ENCODE measurements around the gene KIFC3.
"Not testable (repeated sequence)": the region's sequence is repeated elsewhere in the genome, so short reads cannot be mapped to it uniquely, and the experiment has no call there.

The KIFC3 gene

DNA sequence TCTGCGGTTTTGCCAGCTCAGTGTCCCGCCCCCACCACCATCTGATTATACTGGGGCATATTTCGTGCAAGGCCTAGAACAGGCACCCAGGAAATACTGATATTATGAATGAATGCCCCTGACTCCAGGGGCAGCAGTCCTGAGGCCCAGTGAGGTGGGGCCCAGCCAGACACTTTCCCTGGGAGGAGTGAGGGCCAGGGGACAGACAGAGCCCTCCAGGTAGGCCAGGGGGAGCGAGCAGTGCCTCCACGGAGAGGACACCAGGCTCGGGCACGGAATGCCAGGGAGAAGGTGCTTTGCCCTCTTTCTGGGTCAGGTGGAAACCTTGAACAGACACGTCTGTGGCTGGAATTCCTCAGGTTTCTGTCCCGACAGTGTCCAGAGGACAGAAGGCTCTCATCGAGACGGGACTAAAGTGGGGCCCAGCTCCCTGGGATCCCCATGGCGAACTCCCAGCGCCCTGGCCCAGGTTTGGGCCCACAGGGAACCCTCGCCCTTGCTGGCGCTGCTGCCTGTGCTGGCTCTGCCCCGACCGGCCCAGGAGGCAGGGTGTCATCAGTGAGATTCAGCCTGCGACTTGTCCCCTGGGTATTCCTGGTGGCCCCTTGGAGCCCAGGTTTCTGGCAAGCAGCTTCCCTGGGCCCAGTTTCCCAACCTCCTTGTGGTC is 62.4 kb downstream of the KIFC3 start:
- DNase-seq (ENCODE audit: low spot score), result no peak

- no peak for DNase-seq (ENCODE audit: low spot score)
These were observed 63.4 kb downstream of the KIFC3 start for GRCh38 chr16:57738844-57739243.

DNA sequence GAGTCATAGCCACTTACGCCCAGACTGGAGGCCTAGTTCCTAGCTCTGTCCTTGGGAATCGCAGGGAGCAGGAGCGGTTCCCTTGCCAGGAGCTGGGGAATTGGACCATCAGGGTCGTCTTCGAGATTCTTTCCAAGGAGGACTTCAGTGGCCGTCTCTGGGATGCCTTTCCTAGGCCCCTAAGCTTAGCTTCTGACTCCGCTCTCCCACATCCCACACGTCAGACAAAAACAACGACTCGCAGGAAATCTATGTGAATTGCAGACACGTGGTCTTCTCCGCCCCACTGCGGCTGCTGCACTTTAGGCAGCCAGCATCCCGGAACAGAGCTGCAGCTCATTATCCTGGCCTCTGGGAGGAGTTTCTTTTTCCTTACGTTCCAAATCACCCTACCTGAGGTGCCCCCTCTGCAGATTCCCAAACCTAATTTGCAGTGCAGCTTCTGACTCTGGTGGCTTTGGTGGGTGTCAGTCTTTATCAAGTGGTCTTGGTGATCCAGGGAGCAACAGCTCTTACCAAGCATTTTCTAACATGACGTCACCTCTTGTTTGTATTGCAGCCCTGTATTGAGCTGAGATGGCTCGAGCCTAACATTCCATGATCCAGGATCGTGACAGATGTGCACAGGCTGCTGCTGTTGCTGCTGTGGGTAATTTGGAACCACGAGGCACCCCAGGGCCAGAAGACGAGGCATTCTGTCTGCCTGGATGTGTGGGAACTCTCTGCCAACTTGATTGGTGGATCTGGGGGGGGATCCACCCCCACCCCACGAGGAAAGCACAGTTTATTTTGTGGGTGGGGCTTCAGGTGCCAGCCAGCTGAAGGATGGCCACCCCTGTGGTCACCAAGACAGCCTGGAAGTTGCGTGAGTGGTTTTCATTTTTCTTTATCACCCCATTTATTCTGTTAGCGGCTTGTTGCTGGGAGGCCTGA is 65.6 kb downstream of the KIFC3 start:
- peak; percentile 81 for DNase-seq (ENCODE audit: low spot score)

GRCh38 chr16:57735755-57736418 is 66.4 kb downstream of the KIFC3 start, which contains the start of gene KATNB1:
KATNB1 (plus strand) TSS chr16:57735770; CDS start chr16:57737244, 1,474 bp downstream.
- DNase-seq (ENCODE audit: low spot score), result no peak

DNA sequence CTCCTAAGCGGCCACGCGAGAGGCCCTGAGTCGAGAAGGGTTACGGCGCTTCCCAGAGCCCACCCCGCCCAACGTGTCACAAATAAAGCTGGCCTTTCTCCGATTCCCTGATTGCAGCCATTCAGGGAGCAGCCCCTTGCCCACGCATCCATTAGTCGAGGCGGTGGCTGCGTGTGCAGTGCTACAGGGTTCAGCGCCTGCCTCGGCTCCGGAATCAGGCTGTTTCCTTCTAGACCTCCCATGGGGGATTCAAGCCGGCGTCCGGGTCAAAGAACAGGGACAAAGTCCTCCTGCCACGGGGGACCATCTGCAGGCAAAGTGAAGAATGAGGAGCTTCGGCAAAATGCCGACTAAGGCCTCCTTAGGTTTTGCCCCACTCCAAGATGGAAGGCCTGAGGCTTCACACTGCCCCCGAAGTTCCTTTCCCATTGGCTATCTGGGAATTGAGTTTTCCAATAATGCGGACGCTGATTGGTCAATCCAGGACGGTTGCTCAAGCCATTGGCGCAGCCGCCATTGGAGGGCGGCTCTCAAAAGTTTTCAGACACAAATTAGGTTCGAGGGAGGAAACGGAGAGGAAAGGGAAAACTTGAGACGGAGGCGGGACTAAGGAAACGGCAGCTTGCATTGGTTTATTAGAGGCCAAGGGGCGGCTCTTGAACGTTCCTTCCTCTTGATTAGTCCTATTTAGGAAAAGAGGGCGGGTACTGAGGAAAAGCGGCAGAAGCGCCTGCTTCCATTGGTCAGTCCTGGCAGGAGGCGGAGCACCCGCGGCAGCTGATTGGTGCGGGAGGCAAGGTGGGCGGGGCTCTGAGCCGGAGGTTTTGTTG is 67.2 kb downstream of the KIFC3 start:
- peak; percentile 100 for DNase-seq (ENCODE audit: low spot score)

- DNase-seq (ENCODE audit: low spot score), result no peak
These were observed 67.9 kb downstream of the KIFC3 start for GRCh38 chr16:57734308-57734924.

DNA sequence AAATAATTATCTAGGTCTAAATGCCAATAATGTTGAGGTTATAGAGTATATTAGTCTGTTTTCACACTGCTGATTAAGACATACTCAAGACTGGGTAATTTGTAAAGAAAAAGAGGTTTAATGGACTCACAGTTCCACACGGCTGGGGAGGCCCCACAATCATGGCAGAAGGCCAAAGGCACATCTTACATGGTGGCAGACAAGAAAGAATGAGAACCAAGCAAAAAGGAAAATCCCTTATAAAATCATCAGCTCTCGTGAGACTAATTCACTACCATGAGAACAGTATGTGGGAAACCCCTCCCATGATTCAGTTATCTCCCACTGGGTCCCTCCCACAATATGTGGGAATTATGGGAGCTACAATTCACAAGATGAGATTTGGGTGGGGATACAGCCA is 69.6 kb downstream of the KIFC3 start:
- no peak for DNase-seq (ENCODE audit: low spot score)

DNA sequence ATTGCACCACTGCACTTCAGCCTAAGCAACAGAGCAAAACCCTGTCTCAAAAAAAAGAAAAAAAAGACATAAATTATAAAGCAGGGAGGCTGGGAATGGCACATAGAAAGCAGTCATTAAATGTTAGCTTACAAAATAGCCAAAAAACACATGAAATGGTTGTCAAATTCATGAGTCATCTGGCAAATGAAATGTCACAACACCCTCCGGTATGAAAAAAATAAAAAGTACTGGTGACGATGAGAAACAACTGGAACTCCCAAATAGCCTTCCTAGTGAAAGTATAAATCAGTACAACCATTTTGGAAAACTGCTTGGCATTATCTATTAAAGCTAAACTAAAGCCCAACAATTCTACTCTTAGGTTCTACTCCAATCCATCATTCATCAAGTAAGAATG is 70.3 kb downstream of the KIFC3 start:
- peak; percentile 45 for DNase-seq (ENCODE audit: low spot score)

DNA sequence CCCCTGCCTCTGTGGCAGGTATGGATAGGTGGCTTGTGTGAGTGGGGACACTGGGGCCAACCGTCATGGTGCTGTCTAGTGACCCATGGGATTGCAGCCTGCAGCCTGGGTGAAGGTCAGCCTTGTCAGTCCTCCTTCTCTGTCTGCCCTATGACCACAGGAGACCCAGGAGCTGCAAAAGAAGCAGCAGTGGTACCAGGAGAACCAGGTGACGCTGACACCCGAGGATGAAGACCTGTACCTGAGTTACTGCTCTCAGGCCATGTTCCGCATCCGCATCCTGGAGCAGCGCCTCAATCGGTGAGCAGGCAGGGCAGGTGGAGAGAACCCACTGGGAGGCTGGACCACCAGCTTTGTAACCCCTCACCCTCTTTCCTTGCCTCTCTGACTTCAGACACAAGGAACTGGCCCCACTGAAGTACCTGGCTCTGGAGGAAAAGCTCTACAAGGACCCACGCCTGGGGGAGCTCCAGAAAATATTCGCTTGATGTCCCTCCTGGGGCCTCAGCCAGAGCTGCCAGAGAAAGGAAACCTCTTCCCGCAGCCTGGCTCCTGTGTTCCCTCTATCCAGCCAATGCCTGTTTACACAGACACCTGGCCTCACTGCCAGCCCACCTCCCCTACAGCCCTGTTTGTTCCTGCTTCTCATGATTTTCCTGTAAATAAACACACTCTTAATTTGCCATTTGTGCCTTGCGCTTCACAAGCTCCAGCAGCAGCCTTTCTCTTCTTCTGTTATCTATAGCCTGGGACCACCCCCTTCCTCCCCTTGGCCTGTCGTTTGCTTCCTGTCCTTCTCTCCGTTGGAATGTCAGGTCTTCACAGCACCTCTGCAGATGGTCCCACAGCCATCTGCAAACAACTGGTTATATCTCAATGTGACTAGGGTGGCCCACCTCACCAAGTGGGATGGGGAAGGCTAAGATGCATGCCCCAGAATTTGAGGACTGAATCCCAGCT is 71.2 kb downstream of the KIFC3 start:
- DNase-seq (ENCODE audit: low spot score), result no peak

- not testable (repeated sequence) for DNase-seq (ENCODE audit: low spot score)
These were observed 72.4 kb downstream of the KIFC3 start for GRCh38 chr16:57729852-57730251.

- DNase-seq (ENCODE audit: low spot score), result no peak
These were observed 73.2 kb downstream of the KIFC3 start for GRCh38 chr16:57729182-57729484.

DNA sequence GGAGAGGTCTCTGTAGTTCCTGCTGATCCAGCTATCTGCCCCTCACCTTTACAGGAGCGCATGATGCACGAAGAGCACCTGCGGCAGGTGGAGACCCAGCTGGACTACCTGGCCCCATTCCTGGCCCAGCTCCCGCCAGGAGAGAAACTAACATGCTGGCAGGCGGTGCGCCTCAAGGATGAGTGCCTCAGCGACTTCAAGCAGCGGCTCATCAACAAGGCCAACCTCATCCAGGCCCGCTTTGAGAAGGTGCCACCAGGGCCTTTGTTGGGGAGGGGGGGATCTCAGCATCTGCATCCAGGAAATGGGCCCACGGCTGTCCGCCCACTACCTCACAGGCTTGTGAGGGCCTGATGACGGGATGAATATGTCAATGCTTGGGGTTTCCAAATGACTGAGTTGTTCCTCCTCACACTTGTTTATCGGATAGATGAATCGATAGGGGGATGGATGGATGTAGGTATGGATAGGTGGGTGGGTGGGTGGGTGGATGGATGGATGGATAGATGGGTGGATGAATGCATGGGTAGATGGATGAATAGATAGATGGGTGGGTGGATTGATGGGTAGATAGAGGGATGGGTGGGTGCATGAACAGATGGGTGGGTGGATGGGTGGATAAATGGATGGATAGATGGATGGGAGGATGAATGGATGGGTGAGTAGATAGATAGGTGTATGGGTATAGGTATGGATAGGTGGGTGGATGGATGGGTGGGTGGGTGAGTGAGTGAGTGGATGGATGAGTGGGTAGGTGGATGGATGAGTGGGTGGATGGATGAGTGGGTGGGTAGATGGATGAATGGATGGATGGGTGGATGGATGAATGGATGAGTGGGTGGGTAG is 73.7 kb downstream of the KIFC3 start:
- DNase-seq (ENCODE audit: low spot score), result no peak

DNA sequence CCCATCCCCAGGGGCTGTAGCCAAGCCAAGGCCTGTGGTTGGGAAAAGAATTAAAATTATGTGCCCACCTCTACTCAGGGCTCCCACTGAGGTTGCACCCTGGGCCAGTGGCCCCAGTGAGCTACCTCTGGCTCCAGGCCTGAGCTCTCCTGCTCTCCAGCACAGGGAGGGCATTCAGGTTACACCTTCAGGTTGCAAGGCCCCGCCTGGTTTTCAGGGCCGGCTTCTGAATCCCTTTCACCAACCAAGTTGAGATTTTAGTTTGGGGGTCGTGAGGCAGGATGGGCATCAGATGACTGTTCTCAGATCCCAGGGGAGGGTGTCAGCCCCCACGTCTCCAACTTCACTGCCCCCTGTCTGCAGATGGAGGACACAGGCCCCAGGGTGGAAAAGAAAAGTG is 74.7 kb downstream of the KIFC3 start:
- DNase-seq (ENCODE audit: low spot score), result no peak

GRCh38 chr16:57726433-57726947 is 75.8 kb downstream of the KIFC3 start:
- no peak for DNase-seq (ENCODE audit: low spot score)

DNA sequence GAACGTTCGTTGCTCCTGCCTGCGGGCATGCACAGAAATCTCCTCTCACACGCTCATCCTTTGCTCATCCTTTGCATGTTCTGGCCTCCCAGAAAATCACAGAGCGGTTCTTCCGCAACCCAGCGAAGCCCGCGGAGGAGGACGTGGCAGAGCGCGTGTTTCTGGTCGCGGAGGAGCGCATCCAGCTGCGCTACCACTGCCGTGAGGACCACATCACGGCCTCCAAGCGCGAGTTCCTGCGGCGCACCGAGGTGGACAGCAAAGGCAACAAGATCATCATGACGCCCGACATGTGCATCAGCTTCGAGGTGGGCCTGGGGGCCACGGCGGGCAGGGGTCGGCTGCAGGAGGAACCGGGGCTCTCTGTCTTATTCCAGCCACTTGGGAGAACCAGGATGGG is 76.3 kb downstream of the KIFC3 start:
- no peak for DNase-seq (ENCODE audit: low spot score)

GRCh38 chr16:57725554-57725953 is 76.7 kb downstream of the KIFC3 start:
- no peak for DNase-seq (ENCODE audit: low spot score)

DNA sequence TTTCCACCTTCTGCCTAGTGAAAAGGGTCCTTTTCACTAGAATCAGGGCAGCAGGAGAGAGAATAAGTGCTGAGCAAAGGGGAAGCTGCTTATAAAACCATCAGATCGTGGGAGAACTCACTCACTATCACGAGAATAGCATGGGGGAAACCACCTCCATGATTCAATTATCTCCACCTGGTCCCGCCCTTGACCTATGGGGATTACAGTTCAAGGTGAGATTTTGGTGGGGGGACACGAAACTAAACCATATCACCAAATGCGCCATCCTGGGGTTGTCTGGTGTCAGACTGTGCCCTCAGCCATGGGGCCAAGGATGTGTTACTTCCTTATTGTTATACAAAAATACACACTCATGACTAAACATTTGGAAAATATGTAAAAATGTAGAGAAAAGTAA is 77.1 kb downstream of the KIFC3 start:
- DNase-seq (ENCODE audit: low spot score), result peak; percentile 30

DNA sequence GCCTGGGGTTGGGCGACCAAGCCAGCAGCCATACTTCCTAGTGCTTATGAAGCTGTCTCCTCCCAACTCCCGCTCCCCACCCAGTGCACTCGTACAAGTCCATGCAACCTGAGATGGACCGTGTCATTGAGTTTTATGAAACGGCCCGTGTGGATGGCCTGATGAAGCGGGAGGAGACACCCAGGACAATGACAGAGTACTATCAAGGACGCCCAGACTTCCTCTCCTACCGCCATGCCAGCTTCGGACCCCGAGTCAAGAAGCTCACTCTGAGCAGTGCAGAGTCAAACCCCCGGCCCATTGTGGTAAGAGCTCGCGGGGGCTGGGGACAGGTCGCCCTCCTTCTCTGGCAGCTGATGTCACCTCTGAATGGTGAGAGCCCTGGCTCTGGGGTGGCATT is 77.8 kb downstream of the KIFC3 start:
- DNase-seq (ENCODE audit: low spot score), result no peak

GRCh38 chr16:57723170-57723569 is 79.1 kb downstream of the KIFC3 start:
- no peak for DNase-seq (ENCODE audit: low spot score)

All from hepatic stellate cell (primary cell).